CD4-positive, alpha-beta T cell treated with Interleukin-10 for 1 hour (primary cell): ENCODE measurements around the gene IL17RE.
"Not testable (repeated sequence)": the region's sequence is repeated elsewhere in the genome, so short reads cannot be mapped to it uniquely, and the experiment has no call there.

Experiments used
- DNase-seq: peaks from one replicate; pipeline ENCODE4 v3.0.0-alpha.2; 2020

The IL17RE gene

GRCh38 chr3:9883706-9884554 is 18.7 kb upstream of the IL17RE start:
- no peak for DNase-seq

DNA sequence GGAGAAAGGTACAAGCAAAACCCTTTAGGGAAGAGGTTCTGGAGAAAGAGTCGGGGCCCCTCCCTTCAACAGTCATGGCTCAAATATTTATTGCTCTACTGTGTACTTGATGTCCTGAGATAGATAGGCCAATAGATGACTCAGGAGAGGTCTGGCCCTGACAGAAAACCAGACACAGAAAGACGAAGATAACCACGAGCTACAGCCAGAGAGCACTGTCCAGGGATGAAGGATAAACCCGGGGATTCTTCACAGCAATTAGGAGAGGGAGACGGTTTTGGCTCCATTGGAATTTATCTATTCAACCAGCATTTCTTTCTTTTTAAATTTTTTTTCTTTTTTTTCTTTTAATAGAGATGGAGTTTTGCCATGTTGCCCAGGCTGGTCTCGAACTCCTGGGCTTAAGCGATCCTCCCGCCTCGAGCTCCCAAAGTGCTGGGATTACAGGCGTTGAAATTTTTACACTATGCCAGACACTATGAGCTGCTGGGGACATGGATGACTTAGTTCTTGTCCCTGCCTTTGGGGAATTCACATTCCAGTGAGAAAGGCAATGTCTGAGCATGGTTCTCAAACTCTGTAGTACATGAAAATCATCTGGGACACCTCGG is 18.0 kb upstream of the IL17RE start:
- no peak for DNase-seq

GRCh38 chr3:9886328-9886727 is 16.3 kb upstream of the IL17RE start:
- no peak for DNase-seq

GRCh38 chr3:9887480-9887879 is 15.2 kb upstream of the IL17RE start:
- DNase-seq: no peak

DNA sequence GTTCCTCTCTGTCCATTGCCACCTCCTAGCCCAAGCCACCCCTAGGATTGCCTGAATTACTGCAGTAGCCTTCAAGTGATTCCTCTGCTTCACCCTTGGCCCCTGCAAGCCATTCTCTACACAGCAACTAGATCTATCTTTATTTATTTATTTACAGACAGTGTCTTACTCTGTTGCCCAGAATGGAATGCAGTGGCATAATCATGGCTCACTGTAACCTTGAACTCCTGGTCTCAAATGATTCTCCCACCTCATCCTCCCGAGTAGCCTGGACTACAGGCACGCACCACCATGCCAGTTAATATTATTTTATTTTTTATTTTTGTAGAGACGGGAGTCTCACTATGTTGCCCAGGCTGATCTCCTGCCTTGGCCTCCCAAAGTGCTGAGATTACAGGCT is 14.1 kb upstream of the IL17RE start:
- no peak for DNase-seq

GRCh38 chr3:9889405-9889804 is 13.2 kb upstream of the IL17RE start:
- DNase-seq: no peak

GRCh38 chr3:9890249-9891071 is 12.2 kb upstream of the IL17RE start, which contains the start of gene JAGN1:
Gene JAGN1, plus strand, starts transcription at chr3:9890610. Its CDS starts 113 bp downstream, at chr3:9890723.
- DNase-seq: peak; percentile 94

GRCh38 chr3:9891072-9891622 is 11.5 kb upstream of the IL17RE start:
- DNase-seq: no peak

GRCh38 chr3:9893739-9894138 is 8.9 kb upstream of the IL17RE start:
- no peak for DNase-seq

DNA sequence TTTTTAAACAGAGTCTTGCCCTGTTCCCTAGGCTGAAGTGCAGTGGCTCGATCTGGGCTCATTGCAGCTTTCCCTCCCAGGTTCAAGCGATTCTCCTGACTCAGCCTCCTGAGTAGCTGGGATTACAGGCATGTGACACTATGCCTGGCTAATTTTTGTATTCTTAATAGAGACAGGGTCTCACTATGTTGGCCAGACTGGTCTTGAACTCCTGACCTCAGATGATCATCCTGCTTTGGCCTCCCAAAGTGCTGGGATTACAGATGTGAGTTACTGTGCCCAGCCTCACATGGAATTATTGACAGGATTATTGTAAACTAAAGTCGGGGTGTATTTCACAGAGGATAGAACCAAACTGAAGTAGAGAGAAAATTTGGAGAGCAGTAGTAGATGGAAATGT is 6.9 kb upstream of the IL17RE start:
- DNase-seq: not testable (repeated sequence)

- not testable (repeated sequence) for DNase-seq
Measured at GRCh38 chr3:9896755-9897407, 5.8 kb upstream of the IL17RE start.

DNA sequence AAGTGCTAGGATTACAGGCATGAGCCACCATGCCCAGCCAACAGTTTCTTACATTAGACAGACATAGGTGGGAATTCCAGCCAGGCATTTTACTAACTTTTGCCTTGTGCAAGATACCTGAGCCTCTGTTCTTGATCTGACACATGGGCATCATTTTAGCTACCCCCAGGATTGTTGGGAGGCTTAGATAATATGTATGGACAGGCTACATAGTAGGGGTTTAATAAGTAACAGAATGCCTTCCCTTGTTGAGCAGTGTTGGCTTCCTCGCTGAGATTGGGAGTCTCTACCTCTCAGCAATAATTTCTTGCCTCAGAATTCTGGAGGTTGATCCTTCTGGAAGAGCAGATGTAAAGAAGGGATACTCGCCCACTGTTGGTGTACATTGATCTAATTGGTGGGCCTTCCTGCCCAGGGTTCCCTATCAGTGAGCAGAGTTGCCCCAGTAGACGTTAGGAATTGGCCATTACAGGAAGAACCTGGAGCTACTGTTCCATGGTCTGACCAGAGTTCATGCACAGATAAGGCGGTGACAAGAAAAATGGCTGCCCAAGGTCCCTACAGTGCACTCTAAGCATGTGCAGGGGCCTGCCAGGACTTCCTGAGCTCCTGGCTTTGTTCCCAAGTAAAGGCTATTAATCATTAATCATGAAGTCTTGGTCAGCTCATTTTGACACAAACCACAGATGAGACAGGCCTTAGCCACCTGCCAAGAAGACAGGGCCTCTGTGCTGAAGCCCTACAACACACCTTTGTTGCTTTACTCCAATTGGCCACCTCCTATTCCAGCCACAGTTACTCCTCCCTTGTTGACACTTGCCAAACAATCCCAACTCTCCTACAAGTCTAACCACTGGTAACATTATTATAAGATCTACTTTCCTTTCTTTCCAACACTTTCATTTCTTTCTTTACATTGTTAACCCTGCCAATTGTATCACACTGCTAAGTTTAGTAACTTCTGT is 5.0 kb upstream of the IL17RE start:
- DNase-seq: no peak

GRCh38 chr3:9898467-9899241 is 4.0 kb upstream of the IL17RE start:
- DNase-seq: no peak

GRCh38 chr3:9899289-9899791 is 3.3 kb upstream of the IL17RE start:
- DNase-seq: no peak

DNA sequence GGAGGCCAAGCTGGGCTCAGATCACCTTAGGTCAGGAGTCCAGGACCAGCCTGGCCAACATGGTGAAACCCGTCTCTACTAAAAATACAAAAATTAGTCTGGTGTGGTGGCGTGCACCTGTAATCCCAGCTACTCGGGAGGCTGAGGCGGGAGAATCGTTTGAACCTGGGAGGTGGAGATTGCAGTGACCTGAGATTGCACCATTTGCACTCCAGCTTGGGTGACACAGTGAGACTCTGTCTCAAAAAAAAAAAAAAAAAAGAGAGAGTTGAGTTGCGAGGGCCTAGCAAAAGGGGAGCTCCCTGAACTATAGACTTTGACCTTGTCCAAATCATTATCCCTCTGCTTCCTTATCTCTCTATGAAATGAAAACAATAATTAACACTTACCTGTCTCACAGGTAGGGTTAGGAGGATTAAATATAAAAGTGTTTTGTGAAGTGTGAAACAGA is 1.7 kb upstream of the IL17RE start:
- DNase-seq: not testable (repeated sequence)

DNA sequence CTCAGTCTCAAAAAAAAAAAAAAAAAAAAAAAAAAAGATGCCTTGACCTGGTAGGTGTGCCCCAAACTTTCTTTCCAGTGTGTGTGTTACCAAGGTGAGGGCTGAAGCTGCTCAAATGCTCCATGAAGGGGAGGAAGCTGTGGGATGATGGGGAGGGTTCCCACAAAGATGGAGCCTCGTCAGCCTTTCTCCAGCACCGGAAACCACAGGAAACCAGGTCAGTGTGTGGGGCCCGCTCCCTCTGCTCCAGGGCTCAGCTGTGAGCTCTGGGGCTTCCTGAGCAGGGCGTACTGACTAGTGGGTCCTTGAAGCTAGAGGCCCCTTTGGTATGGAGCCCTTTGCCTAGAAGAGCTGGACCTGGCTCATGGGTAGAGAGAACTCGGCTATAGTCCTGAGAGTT is 681 bp upstream of the IL17RE start:
- DNase-seq: peak; percentile 44

- DNase-seq: no peak
Measured at GRCh38 chr3:9903238-9903624, 583 bp downstream of the IL17RE start.

- no peak for DNase-seq
Measured at GRCh38 chr3:9903904-9904303, 1.3 kb downstream of the IL17RE start.

DNA sequence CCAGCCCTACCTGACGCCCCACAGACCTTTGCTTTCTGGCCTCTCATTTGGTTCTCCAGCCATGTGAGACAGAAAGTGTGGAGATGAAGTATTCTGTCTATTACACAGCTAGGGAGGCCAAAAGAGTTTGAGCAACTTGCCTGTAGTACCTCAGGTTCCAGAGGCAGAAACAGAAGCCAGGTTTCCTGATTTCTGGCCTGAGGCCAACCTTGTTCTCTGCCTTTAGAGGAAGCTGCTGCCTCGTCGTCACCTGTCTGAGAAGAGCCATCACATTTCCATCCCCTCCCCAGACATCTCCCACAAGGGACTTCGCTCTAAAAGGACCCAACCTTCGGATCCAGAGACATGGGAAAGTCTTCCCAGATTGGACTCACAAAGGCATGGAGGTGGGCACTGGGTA is 3.8 kb downstream of the IL17RE start:
- DNase-seq: no peak

DNA sequence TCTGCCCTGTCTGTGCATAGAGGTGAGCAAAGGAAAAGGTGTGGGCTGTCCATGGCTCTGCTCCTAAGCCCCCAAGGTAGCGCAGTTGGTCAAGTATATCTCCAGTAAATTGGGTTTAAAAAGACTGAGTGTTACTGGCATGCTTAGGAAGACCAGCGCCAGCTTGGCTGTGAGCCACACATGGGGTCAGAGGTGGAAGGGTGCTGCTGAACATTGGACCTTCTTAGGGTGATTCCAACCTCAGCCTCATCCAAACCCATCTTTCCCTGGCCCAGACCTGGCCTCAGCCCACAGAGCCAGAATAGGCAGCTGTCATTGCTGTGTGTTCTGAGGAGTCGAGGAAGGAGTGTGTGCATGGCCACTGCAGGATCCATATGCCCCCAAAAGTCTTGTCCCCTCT is 5.6 kb downstream of the IL17RE start:
- DNase-seq: no peak
